GM19324 (cell line): Measurements from ENCODE around the gene EEF2KMT.
"Not testable (repeated sequence)": the region's sequence is repeated elsewhere in the genome, so short reads cannot be mapped to it uniquely, and the experiment has no call there.

ENCODE experiments used
- ATAC-seq: cut with Tn5 transposase; IDR thresholded peaks from one replicate; pipeline ENCODE4 v1.9.1; 2021; ENCODE audit warnings: mild to moderate bottlenecking, moderate library complexity; ENCODE audit not compliant: unreplicated experiment, low FRiP score

The EEF2KMT gene

GRCh38 chr16:5097470-5098220 is at the start of gene EEF2KMT:
Gene EEF2KMT, minus strand, starts transcription at chr16:5097795. Its CDS starts 56 bp downstream, at chr16:5097739.
- peak; percentile 100 for ATAC-seq

GRCh38 chr16:5144621-5144956 is 47.0 kb upstream of the EEF2KMT start:
- ATAC-seq: not testable (repeated sequence)

- ATAC-seq: no peak
Observed at GRCh38 chr16:5143761-5144620, 46.4 kb upstream of the EEF2KMT start.

- ATAC-seq: not testable (repeated sequence)
Observed at GRCh38 chr16:5140151-5140550, 42.6 kb upstream of the EEF2KMT start.

- ATAC-seq: not testable (repeated sequence)
Observed at GRCh38 chr16:5134739-5135452, 37.3 kb upstream of the EEF2KMT start.

GRCh38 chr16:5132915-5133600 is 35.5 kb upstream of the EEF2KMT start:
- ATAC-seq: not testable (repeated sequence)

GRCh38 chr16:5131467-5132004 is 33.9 kb upstream of the EEF2KMT start:
- ATAC-seq: not testable (repeated sequence)

- ATAC-seq: not testable (repeated sequence)
Observed at GRCh38 chr16:5117300-5118087, 19.9 kb upstream of the EEF2KMT start.

GRCh38 chr16:5116780-5117295 is 19.2 kb upstream of the EEF2KMT start:
- not testable (repeated sequence) for ATAC-seq

GRCh38 chr16:5110933-5111332 is 13.3 kb upstream of the EEF2KMT start:
- ATAC-seq: not testable (repeated sequence)

GRCh38 chr16:5108505-5109158 is 11.0 kb upstream of the EEF2KMT start:
- no peak for ATAC-seq

- not testable (repeated sequence) for ATAC-seq
Observed at GRCh38 chr16:5105039-5105438, 7.4 kb upstream of the EEF2KMT start.

- ATAC-seq: not testable (repeated sequence)
Observed at GRCh38 chr16:5103296-5104032, 5.9 kb upstream of the EEF2KMT start.

- ATAC-seq: not testable (repeated sequence)
Observed at GRCh38 chr16:5099174-5099573, 1.6 kb upstream of the EEF2KMT start.

- ATAC-seq: not testable (repeated sequence)
Observed at GRCh38 chr16:5098221-5099159, 895 bp upstream of the EEF2KMT start.

GRCh38 chr16:5097061-5097469 is 530 bp downstream of the EEF2KMT start:
- ATAC-seq: not testable (repeated sequence)
